HG03108 (cell line): ENCODE results near the gene MICU2.
A peak's percentile ranks its signal among the peaks of the same experiment; 100 is the strongest.

ENCODE experiments used
- ATAC-seq: cut with Tn5 transposase; IDR thresholded peaks from one replicate; pipeline ENCODE4 v1.9.1; 2021; ENCODE audit warnings: moderate library complexity; ENCODE audit not compliant: unreplicated experiment

Gene MICU2

GRCh38 chr13:21504379-21504778 lies 99.6 kb downstream of the MICU2 start:
- no peak for ATAC-seq

GRCh38 chr13:21501686-21502085 lies 102.3 kb downstream of the MICU2 start:
- ATAC-seq = no peak

- ATAC-seq = no peak
Observed at GRCh38 chr13:21486322-21486721, 117.6 kb downstream of the MICU2 start.

GRCh38 chr13:21483748-21484147 lies 120.2 kb downstream of the MICU2 start:
- no peak for ATAC-seq

- ATAC-seq = no peak
Observed at GRCh38 chr13:21481359-21481758, 122.6 kb downstream of the MICU2 start.

GRCh38 chr13:21478881-21479808 lies 124.8 kb downstream of the MICU2 start:
- ATAC-seq = no peak

GRCh38 chr13:21476893-21477472 lies 127.0 kb downstream of the MICU2 start:
- peak; percentile 81 for ATAC-seq

- no peak for ATAC-seq
Observed at GRCh38 chr13:21475115-21475514, 128.9 kb downstream of the MICU2 start.

- no peak for ATAC-seq
Observed at GRCh38 chr13:21470785-21471184, 133.2 kb downstream of the MICU2 start.

GRCh38 chr13:21466527-21466926 lies 137.4 kb downstream of the MICU2 start:
- no peak for ATAC-seq

GRCh38 chr13:21465710-21466160 lies 138.2 kb downstream of the MICU2 start:
- ATAC-seq = no peak

- ATAC-seq = no peak
Observed at GRCh38 chr13:21463424-21463823, 140.5 kb downstream of the MICU2 start.

GRCh38 chr13:21461131-21461530 lies 142.8 kb downstream of the MICU2 start:
- ATAC-seq = no peak

GRCh38 chr13:21458813-21459701 lies 144.9 kb downstream of the MICU2 start, which contains the start of gene ZDHHC20:
Gene ZDHHC20 (minus strand): TSS chr13:21459303. CDS start chr13:21459171, 132 bp downstream.
- ATAC-seq = peak; percentile 87

GRCh38 chr13:21458451-21458812 lies 145.5 kb downstream of the MICU2 start:
- ATAC-seq = peak; percentile 36

- no peak for ATAC-seq
Observed at GRCh38 chr13:21453387-21454081, 150.4 kb downstream of the MICU2 start.

- ATAC-seq = no peak
Observed at GRCh38 chr13:21450936-21451335, 153.0 kb downstream of the MICU2 start.

- ATAC-seq = no peak
Observed at GRCh38 chr13:21446656-21447055, 157.3 kb downstream of the MICU2 start.

- ATAC-seq = no peak
Observed at GRCh38 chr13:21445759-21446158, 158.2 kb downstream of the MICU2 start.

- no peak for ATAC-seq
Observed at GRCh38 chr13:21443171-21443570, 160.8 kb downstream of the MICU2 start.
